Thyroid gland (tissue), 4 donors: ENCODE data around the gene PRLR. TPM values are rescaled to one million over a fixed set of nuclear protein-coding genes. Genes with fewer than 3 reads are reported as not detected.

Experiments
- DNase-seq, 2 donors: peaks; one replicate each; pipeline ENCODE4 v3.0.0-alpha.2; 2019
- H3K27ac ChIP-seq, 3 donors: fragments of 200-600 bp; sonication (generic); 1 replicate in 2 of 3; 2 replicates in 1 of 3; pipeline ENCODE4 v1.5.1; 2016 to 2019; ENCODE audit warnings: mild to moderate bottlenecking in 1 of 3, moderate library complexity in 1 of 3
- H3K27me3 ChIP-seq: fragments of 200-600 bp; sonication (generic); one replicate; pipeline ENCODE4 v1.5.1; 2019
- H3K36me3 ChIP-seq, 2 donors: fragments of 200-600 bp; sonication (generic); one replicate each; pipeline ENCODE4 v1.5.1; 2016 to 2019
- H3K4me1 ChIP-seq, 2 donors: fragments of 200-600 bp; sonication (generic); one replicate each; pipeline ENCODE4 v1.5.1; 2017 to 2019
- H3K4me3 ChIP-seq, 3 donors: fragments of 200-600 bp; sonication (generic); replicated peaks in 1 of 3; 1 replicate in 2 of 3; 2 replicates in 1 of 3; pipeline ENCODE4 v1.5.1; 2016; ENCODE audit warnings: mild to moderate bottlenecking in 1 of 3
- H3K9me3 ChIP-seq: fragments of 200-600 bp; sonication (generic); one replicate; pipeline ENCODE4 v1.5.1; 2017
- POLR2A ChIP-seq, 2 donors: fragments of 450-650 bp; IDR thresholded peaks; one replicate each; pipeline ENCODE4 v1.6.1; 2017; ENCODE audit warnings: antibody characterized with exemption in 2 of 2, mild to moderate bottlenecking in 2 of 2, moderate library complexity in 1 of 2
- WGBS, 2 donors: methylation state at CpG; one replicate each; pipeline ENCODE4 v1.1.5; 2017; 5-methylcytosine and 5-hydroxymethylcytosine counted together
- intact Hi-C: fragments of 100-400 bp; cut with DNase I; formaldehyde crosslinking; loops from one replicate; pipeline ENCODE4 v1.15.1; 2023
- total RNA-seq, 4 donors: library from RNA; depleted of rRNA; stranded (reverse); fragments of >200 nt; gene quantifications; one replicate each; pipeline ENCODE4 v1.2.3, GENCODE V29; 2016
- TF ChIP-seq, protein P1 (sequence below), 6 experiments: fragments of 200-600 bp in 3 of 6; fragments of 450-650 bp in 3 of 6; sonication (generic) in 3 of 6; IDR thresholded peaks; one replicate each; pipeline ENCODE4 v1.5.1; 2016 to 2019; ENCODE audit warnings: antibody characterized with exemption in 6 of 6, mild to moderate bottlenecking in 2 of 6, inconsistent platforms in 1 of 6, moderate library complexity in 1 of 6

The PRLR gene
- total RNA-seq, 4 donors from 2014 or later, result 0.20 to 1.7 (median 0.22) TPM; not detected in 1

DNA sequence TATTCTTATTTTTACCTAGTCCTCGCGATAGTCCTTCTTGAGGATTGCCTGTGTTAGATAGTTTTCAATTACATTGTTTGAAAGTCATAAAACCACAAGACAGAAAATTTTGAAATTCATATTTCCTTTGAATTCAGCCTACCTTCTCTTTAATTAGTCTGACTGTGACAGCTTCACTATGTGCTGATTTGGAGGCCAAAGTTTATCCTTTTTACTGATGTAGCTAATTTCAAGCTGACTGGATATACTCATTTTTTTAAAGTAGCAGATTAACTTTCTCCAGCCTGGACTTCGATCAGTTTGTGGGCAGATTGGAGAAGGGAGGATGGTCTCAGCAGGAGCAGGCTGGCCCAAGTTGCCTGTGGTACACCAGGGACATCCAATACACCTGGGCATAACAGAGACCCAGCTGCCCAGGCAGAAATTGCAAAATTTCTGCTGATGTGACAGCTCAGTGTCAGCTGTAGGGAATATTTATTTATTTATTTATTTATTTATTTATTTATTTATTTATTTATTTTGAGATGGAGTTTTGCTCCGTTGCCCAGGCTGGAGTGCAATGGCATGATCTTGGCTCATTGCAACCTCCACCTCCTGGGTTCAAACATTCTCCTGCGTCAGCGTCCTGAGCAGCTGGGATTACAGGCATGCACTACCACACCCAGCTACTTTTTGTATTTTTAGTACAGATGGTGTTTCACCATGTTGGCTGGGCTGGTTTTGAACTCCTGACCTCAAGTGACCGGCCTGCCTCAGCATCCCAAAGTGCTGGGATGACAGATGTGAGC is 206.7 kb downstream of the PRLR start:
- no peaks in the 10 kb centered on the region for H3K9me3 ChIP-seq
- no peak for DNase-seq
- TF ChIP-seq POLR2A (IDR thresholded peaks at IDR 0.05), result no peak
- TF ChIP-seq, protein P1, sequence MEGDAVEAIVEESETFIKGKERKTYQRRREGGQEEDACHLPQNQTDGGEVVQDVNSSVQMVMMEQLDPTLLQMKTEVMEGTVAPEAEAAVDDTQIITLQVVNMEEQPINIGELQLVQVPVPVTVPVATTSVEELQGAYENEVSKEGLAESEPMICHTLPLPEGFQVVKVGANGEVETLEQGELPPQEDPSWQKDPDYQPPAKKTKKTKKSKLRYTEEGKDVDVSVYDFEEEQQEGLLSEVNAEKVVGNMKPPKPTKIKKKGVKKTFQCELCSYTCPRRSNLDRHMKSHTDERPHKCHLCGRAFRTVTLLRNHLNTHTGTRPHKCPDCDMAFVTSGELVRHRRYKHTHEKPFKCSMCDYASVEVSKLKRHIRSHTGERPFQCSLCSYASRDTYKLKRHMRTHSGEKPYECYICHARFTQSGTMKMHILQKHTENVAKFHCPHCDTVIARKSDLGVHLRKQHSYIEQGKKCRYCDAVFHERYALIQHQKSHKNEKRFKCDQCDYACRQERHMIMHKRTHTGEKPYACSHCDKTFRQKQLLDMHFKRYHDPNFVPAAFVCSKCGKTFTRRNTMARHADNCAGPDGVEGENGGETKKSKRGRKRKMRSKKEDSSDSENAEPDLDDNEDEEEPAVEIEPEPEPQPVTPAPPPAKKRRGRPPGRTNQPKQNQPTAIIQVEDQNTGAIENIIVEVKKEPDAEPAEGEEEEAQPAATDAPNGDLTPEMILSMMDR (IDR thresholded peaks at IDR 0.05), result no peak
- intact Hi-C loops, result no loop called here
- 76 to 93% methylated on average over 7 of the region's 7 CpGs for WGBS, 2 donors
- H3K4me3 ChIP-seq, result no peak overlapping the region
- H3K4me1 ChIP-seq, result no peaks in the 10 kb centered on the region
- no peak overlapping the region for H3K27ac ChIP-seq
- H3K27me3 ChIP-seq, result no peaks in the 10 kb centered on the region
- H3K36me3 ChIP-seq, result no peaks in the 10 kb centered on the region

DNA sequence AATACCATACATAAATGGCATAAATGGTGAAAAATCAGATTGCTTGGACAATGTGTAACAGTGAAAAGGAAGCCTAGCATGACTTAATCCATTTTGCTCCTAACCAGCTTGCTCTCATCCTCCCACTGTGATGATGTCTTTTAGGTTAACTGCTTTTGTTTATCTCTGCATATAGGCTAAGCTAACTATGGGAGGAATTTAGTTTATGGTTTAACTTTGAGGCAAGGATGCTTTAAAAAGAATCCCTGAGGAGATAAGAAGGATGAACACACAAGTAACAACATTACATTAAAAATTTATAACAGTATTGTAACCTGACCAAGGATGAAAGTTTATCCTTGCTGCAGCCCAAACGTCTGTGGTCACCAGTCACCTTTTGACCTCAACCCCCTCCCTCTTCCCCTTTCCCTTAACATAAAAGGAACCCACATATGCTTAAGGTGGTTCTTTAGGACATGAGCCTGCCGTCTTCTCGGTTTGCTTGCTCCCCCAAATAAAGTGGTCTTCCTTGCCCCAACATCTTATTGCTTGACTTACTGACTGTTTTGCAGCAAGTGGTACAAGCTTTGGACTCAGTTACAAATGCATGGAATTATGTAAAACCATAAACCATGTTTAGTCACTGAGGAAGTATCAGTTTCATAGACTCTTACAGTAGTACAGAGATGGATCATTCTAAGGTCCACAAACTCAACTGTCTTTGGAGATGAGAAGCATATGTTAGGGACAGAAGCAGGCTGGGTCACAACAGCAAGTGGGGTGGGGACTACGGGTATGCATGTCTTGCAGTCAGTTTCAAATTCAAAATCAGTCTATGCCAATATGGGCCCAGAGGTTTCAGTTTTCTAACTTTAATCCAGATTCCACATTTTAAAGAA is 213.9 kb downstream of the PRLR start:
- intact Hi-C loops, result no loop called here
- no peak overlapping the region for H3K4me3 ChIP-seq
- H3K4me1 ChIP-seq, result no peaks in the 10 kb centered on the region
- no peak overlapping the region for H3K27ac ChIP-seq
- no peaks in the 10 kb centered on the region for H3K27me3 ChIP-seq
- WGBS, 2 donors, result 60 to 67% methylated on average over 4 of the region's 4 CpGs
- DNase-seq, result no peak
- no peaks in the 10 kb centered on the region for H3K36me3 ChIP-seq
- H3K9me3 ChIP-seq, result no peaks in the 10 kb centered on the region
- TF ChIP-seq, protein P1 (IDR thresholded peaks at IDR 0.05), result no peak

DNA sequence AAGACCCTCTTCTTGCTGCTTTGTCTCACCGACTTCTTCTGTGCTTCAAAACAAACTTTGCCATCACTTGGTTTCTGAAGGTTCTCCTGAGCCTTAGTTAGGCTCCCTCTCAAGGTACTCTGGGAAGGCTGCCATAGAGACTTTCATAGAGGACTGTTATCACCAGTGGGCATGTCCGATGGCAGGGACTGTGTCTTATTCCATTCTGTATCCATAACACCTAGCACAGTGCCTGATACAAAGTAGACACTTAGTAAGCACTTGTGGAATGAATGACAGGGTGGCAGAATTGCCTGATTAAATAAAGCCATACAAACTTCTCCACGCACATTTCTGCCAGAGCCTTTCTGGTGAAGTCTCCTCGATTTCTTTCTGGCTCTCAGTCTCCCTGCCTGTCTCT is 215.2 kb downstream of the PRLR start:
- 82 to 83% methylated on average over 4 of the region's 4 CpGs for WGBS, 2 donors

DNA sequence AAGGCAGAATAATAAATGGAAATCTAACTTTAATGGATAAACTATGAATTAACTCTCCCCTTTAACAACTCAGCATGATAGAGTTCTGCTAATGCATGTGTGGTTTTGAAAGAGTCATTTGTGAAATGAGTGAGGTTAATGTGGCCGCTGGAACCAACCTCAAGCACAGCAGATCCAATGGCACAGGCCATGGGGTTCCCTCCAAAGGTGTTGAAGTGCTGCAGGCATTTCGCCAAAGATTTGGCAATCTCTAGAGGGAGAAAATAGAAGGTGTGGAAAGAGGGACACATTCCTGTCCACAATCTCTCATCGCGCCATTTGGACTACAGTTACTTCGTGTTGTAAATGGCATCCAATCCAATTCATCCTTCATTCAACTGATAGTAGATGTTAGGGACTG is 217.5 kb downstream of the PRLR start:
- Histone ChIP-seq H3K4me1 (no peaks in the 10 kb centered on the region), H3K4me3 (no peak overlapping the region), H3K36me3 (no peaks in the 10 kb centered on the region), H3K27me3 (no peaks in the 10 kb centered on the region), H3K27ac (no peak overlapping the region), H3K9me3 (no peaks in the 10 kb centered on the region)
- TF ChIP-seq, protein P1 (IDR thresholded peaks at IDR 0.05), result no peak
- TF ChIP-seq POLR2A (IDR thresholded peaks at IDR 0.05), result no peak
- 84 to 87% methylated on average over 5 of the region's 5 CpGs for WGBS, 2 donors
- intact Hi-C loops, result no loop called here
- peak in 1 of 2 donors; percentile 9 for DNase-seq

More for the DNA sequence above, 215.2 kb downstream of the PRLR start:
- H3K36me3 ChIP-seq, result no peaks in the 10 kb centered on the region
- no peaks in the 10 kb centered on the region for H3K9me3 ChIP-seq
- H3K27me3 ChIP-seq, result no peaks in the 10 kb centered on the region
- no peaks in the 10 kb centered on the region for H3K4me1 ChIP-seq
- intact Hi-C loops, result no loop called here
- H3K4me3 ChIP-seq, result no peak overlapping the region
- TF ChIP-seq POLR2A (IDR thresholded peaks at IDR 0.05), result no peak
- TF ChIP-seq, protein P1 (IDR thresholded peaks at IDR 0.05), result no peak
- H3K27ac ChIP-seq, result no peak overlapping the region
- no peak for DNase-seq

DNA sequence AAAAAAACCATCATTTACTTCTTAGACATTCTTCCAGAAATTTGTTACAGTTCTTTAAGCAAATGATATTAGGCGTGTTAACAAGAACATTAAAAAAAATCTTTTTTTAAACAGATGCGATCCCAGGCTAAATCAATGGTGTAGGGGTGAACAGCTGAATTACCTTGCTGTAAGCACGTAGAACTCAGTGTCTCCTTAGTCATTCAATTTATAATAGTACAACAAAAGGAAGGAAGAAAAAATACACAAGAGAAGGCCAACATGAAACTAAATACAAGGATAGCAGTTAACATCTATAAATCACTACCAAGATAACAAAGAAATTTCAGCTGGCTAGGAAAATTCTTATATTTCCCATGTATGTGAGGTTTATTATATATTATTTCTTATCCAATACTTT is 217.9 kb downstream of the PRLR start:
- TF ChIP-seq POLR2A (IDR thresholded peaks at IDR 0.05), result no peak
- TF ChIP-seq, protein P1 (IDR thresholded peaks at IDR 0.05), result no peak
- 82 to 88% methylated on average over 3 of the region's 3 CpGs for WGBS, 2 donors
- H3K36me3 ChIP-seq, result no peaks in the 10 kb centered on the region
- intact Hi-C loops, result no loop called here
- H3K4me1 ChIP-seq, result no peaks in the 10 kb centered on the region
- no peak overlapping the region for H3K4me3 ChIP-seq
- no peak overlapping the region for H3K27ac ChIP-seq
- H3K27me3 ChIP-seq, result no peaks in the 10 kb centered on the region
- no peak for DNase-seq
- H3K9me3 ChIP-seq, result no peaks in the 10 kb centered on the region
